ENCODE measurements around the gene TPSAB1.

TPSAB1 gene

DNA sequence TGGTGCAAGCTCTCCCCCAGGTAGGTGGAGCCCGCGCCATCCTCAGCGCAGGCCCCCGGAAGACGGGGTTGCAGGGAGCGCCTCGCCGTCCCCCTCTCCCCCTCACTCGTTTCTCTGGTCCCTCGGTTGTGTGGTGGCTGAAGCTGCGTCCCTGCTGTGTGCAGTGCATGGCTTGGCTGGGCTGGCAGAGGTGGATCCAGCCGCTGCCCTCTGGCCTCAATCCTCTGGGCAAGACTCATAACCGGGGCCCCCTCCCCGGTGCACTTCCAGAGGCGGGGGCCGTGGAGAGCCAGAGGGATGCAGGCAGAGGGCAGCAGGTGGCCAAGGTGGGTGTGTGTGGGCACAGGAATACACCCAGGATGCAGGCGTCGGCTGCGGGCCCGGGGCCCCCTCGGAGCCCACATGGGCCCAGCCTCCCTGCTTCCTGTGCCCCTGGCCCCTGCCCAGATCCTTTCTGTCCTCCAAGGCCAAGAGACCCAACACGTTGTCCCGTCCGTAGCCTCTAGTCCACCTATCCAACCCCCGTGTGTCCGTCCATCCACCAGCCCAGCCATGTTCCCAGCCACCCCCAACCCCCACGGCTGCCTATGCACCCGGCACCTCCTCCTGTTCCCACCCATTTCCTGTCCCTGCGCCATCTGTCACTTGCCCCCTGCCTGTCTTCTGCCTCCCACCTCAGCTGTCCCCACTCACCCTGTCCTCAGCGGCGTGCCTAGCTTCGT lies 24.8 kb upstream of the TPSAB1 start:
- Mint-ChIP-seq H3K27me3 (peaks cover 10% of the 10 kb centered on the region), H3K27ac (no peak overlapping the region), H3K36me3 (no peaks in the 10 kb centered on the region), H3K9me3 (no peaks in the 10 kb centered on the region), H3K4me3 (no peak overlapping the region), H3K4me1 (no peaks in the 10 kb centered on the region)
- DNase-seq (ENCODE audit: low spot score in 2 of 2): no peak
- ATAC-seq (ENCODE audit: low read depth): no peak

DNA sequence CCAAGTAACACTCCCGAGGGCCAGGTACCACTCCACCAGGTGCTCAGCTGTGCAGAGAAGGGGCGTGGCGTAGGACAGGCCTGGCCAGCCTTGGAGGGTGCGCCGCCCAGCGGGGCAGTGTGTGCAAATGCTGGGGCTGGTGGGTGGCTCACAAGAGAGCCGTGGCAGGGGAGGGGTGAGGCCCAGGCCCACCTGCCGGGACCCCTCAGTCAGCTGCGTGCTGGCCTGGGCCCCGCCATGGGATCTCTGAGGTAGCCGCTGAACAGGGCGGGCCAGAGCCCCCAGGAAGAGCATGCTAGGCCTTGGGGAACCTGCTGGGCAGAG lies 24.2 kb upstream of the TPSAB1 start:
- Mint-ChIP-seq H3K9me3 (no peaks in the 10 kb centered on the region), H3K4me3 (no peak overlapping the region), H3K27me3 (peaks cover 10% of the 10 kb centered on the region), H3K36me3 (no peaks in the 10 kb centered on the region), H3K27ac (no peak overlapping the region), H3K4me1 (no peaks in the 10 kb centered on the region)
- ATAC-seq (ENCODE audit: low read depth): no peak
- DNase-seq (ENCODE audit: low spot score in 2 of 2): no peak

DNA sequence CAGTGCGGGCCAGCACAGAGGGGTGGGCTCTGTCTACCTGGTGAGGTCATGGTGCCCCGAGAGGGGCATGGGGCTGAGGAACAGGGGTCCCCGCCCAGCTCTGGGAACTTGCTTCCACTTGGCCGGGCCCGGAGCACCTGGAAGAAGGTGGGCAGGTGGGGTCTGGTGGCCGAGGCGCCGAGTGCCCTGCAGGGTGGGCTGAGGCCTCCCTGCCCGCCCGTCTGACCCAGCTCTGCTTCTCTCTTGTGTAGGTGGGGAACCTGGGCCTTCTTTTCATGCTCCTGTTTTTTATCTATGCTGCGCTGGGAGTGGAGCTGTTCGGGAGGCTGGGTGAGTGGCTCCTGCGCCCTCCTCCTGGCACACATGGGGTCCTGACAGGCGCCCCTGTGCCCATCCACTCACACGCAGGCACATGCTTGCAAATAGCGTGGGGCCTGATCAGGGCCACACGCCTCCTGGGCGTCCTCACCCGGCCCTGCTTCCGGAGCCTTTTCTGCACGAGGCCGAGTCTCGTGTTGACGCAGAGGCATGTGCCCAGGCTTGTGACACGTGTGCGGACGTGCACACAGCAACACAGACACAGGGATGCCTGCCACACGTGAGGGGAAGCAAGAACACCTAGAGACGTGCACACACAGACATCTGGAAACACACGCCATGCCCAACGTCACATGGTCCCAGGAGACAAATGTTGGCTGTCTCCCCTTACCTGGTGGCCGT lies 23.7 kb upstream of the TPSAB1 start:
- Mint-ChIP-seq H3K27ac (no peak overlapping the region), H3K36me3 (no peaks in the 10 kb centered on the region), H3K4me3 (no peak overlapping the region), H3K4me1 (no peaks in the 10 kb centered on the region), H3K9me3 (no peaks in the 10 kb centered on the region), H3K27me3 (peaks cover 13% of the 10 kb centered on the region)
- no peak for DNase-seq (ENCODE audit: low spot score in 2 of 2)
- no peak for ATAC-seq (ENCODE audit: low read depth)

DNA sequence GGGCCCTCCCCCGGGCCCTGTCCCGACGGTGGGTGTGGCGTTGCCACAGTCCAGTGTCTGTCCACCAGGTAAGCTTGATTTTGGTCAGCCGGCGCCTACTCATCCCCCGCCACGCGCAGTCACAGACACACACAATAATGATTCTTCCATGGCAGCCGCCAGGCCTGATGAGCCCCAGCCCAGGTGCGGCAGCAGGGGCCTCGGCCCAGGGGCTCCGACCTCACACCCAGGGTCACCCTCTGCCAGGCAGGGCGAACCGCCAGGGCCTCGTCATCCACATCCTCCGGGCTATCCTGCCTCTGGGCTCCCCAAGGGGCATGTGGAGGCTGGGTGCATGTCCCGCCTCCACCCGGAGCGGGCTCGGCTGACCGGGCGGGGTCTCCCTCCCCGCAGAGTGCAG lies 23.0 kb upstream of the TPSAB1 start:
- Mint-ChIP-seq H3K27me3 (peaks cover 13% of the 10 kb centered on the region), H3K36me3 (no peaks in the 10 kb centered on the region), H3K27ac (no peak overlapping the region), H3K4me3 (no peak overlapping the region), H3K4me1 (no peaks in the 10 kb centered on the region), H3K9me3 (no peaks in the 10 kb centered on the region)
- no peak for ATAC-seq (ENCODE audit: low read depth)
- DNase-seq (ENCODE audit: low spot score in 2 of 2): no peak

DNA sequence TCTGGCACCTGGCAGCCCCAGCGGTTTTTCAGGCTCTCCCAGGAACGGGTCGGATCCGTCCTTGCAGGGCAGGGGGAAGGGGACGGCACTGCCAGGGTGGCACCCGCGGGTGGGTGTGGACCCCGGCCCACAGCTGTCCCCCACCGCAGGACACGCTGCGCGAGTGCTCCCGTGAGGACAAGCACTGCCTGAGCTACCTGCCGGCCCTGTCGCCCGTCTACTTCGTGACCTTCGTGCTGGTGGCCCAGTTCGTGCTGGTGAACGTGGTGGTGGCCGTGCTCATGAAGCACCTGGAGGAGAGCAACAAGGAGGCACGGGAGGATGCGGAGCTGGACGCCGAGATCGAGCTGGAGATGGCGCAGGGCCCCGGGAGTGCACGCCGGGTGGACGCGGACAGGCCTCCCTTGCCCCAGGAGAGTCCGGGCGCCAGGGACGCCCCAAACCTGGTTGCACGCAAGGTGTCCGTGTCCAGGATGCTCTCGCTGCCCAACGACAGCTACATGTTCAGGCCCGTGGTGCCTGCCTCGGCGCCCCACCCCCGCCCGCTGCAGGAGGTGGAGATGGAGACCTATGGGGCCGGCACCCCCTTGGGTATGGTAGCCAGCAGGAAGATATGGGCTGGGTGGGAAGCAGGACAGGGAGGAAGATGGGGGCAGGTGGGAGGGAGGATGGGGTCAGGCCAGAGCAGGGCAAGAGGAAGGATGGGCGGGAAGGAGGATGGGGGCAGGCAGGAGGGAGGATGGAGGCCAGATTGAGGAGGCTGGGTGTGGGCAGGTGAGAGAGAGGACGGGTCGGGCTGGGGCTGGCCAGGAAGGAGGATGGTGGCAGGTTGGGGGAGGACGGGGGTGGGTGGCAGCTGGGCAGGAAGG lies 22.2 kb upstream of the TPSAB1 start:
- H3K27ac Mint-ChIP-seq: no peak overlapping the region
- no peaks in the 10 kb centered on the region for H3K9me3 Mint-ChIP-seq
- ATAC-seq (ENCODE audit: low read depth): no peak
- DNase-seq (ENCODE audit: low spot score in 2 of 2): no peak
- no peaks in the 10 kb centered on the region for H3K36me3 Mint-ChIP-seq
- peaks cover 13% of the 10 kb centered on the region for H3K27me3 Mint-ChIP-seq
- no peaks in the 10 kb centered on the region for H3K4me1 Mint-ChIP-seq
- no peak overlapping the region for H3K4me3 Mint-ChIP-seq

DNA sequence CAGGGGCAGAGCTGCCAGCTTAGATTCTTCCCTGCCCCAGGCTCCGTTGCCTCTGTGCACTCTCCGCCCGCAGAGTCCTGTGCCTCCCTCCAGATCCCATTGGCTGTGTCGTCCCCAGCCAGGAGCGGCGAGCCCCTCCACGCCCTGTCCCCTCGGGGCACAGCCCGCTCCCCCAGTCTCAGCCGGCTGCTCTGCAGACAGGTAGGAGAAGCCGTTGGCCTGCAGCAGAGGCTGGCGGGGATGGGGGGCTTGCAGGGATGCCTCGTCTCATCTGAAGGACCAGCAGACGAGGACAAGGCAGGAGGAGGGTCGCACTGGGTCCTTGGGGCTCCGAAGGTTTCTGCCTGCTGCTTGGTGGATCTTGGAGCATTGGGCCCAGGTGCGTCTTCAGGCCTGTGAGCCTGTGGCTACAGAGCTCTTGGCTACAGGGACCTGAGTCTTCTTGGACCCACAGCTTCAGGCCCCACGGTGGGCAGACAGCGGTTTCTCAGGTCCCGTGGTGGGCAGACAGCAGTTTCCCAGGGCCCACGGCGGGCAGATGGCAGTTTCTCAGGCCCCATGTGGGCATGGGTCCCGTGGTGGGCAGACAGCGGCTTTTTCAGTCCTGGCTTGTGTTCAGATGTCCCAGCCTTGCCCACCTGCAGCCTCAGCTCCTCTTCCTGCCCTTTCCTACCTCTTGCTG lies 21.4 kb upstream of the TPSAB1 start:
- no peak for DNase-seq (ENCODE audit: low spot score in 2 of 2)
- no peaks in the 10 kb centered on the region for H3K4me1 Mint-ChIP-seq
- H3K27ac Mint-ChIP-seq: no peak overlapping the region
- H3K27me3 Mint-ChIP-seq: peaks cover 11% of the 10 kb centered on the region
- no peak for ATAC-seq (ENCODE audit: low read depth)
- H3K36me3 Mint-ChIP-seq: no peaks in the 10 kb centered on the region
- H3K9me3 Mint-ChIP-seq: no peaks in the 10 kb centered on the region
- H3K4me3 Mint-ChIP-seq: no peak overlapping the region

DNA sequence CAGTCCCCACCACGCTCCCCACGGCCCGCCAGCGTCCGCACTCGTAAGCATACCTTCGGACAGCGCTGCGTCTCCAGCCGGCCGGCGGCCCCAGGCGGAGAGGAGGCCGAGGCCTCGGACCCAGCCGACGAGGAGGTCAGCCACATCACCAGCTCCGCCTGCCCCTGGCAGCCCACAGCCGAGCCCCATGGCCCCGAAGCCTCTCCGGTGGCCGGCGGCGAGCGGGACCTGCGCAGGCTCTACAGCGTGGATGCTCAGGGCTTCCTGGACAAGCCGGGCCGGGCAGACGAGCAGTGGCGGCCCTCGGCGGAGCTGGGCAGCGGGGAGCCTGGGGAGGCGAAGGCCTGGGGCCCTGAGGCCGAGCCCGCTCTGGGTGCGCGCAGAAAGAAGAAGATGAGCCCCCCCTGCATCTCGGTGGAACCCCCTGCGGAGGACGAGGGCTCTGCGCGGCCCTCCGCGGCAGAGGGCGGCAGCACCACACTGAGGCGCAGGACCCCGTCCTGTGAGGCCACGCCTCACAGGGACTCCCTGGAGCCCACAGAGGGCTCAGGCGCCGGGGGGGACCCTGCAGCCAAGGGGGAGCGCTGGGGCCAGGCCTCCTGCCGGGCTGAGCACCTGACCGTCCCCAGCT lies 20.3 kb upstream of the TPSAB1 start:
- no peaks in the 10 kb centered on the region for H3K9me3 Mint-ChIP-seq
- H3K36me3 Mint-ChIP-seq: no peaks in the 10 kb centered on the region
- DNase-seq (ENCODE audit: low spot score in 2 of 2): no peak
- no peak overlapping the region for H3K27ac Mint-ChIP-seq
- ATAC-seq (ENCODE audit: low read depth): no peak
- H3K4me1 Mint-ChIP-seq: no peaks in the 10 kb centered on the region
- peaks cover 8% of the 10 kb centered on the region for H3K27me3 Mint-ChIP-seq
- H3K4me3 Mint-ChIP-seq: no peak overlapping the region

DNA sequence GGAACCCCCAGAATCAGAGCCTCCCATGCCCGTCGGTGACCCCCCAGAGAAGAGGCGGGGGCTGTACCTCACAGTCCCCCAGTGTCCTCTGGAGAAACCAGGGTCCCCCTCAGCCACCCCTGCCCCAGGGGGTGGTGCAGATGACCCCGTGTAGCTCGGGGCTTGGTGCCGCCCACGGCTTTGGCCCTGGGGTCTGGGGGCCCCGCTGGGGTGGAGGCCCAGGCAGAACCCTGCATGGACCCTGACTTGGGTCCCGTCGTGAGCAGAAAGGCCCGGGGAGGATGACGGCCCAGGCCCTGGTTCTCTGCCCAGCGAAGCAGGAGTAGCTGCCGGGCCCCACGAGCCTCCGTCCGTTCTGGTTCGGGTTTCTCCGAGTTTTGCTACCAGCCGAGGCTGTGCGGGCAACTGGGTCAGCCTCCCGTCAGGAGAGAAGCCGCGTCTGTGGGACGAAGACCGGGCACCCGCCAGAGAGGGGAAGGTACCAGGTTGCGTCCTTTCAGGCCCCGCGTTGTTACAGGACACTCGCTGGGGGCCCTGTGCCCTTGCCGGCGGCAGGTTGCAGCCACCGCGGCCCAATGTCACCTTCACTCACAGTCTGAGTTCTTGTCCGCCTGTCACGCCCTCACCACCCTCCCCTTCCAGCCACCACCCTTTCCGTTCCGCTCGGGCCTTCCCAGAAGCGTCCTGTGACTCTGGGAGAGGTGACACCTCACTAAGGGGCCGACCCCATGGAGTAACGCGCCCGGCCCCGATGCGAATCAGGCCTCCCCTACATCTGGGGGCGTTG lies 19.5 kb upstream of the TPSAB1 start:
- no peak overlapping the region for H3K27ac Mint-ChIP-seq
- H3K4me3 Mint-ChIP-seq: no peak overlapping the region
- no peaks in the 10 kb centered on the region for H3K36me3 Mint-ChIP-seq
- no peaks in the 10 kb centered on the region for H3K4me1 Mint-ChIP-seq
- DNase-seq (ENCODE audit: low spot score in 2 of 2): no peak
- no peaks in the 10 kb centered on the region for H3K9me3 Mint-ChIP-seq
- H3K27me3 Mint-ChIP-seq: peaks cover 6% of the 10 kb centered on the region
- no peak for ATAC-seq (ENCODE audit: low read depth)

DNA sequence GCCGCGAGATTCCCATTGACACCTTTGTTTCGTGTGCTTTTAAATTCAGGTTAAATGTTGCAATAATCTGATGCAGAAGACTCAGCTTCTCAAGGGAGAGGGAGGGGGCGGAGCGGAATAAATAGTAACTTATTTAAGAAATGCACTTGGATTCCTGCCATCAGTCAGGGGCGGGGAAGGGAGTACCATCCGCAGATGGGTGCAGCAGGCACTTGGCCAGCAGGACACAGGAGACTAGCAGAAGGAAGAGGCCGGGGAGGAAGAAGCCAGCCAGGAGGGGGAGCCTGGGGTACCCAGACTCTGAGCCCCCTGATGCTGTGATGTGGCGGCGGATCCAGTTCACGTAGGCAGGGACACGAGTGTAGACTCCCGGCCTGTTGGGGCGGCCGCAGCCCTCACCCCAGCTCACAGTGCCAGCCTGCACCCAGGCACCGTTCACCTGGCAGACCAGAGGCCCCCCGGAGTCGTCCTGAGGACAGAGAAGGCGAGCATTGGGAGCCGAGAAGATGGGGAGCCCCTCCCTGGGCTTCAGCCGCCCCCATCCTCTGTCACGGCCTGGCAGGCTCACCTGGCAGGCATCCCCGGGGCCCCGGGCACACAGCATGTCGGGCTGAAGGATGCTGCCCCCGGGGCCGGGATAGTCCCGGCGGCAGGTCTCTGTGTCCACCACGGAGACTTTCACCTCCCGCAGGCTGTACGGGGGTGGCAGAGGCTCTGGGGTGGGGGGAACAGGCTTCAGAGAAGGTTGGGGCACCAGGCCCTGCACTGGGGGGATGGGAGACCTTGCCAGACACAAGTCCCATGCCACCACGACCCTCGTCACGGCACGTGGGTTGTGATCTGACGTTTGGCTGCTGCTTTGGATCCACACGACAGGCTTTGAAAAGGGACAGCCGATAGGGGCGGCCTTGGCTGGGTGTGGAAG lies 18.6 kb upstream of the TPSAB1 start:
- H3K27ac Mint-ChIP-seq: no peak overlapping the region
- ATAC-seq (ENCODE audit: low read depth) (no peak), DNase-seq (ENCODE audit: low spot score in 2 of 2) (no peak)
- no peaks in the 10 kb centered on the region for H3K4me1 Mint-ChIP-seq
- no peaks in the 10 kb centered on the region for H3K9me3 Mint-ChIP-seq
- H3K36me3 Mint-ChIP-seq: no peaks in the 10 kb centered on the region
- peaks cover 5% of the 10 kb centered on the region for H3K27me3 Mint-ChIP-seq
- H3K4me3 Mint-ChIP-seq: no peak overlapping the region

DNA sequence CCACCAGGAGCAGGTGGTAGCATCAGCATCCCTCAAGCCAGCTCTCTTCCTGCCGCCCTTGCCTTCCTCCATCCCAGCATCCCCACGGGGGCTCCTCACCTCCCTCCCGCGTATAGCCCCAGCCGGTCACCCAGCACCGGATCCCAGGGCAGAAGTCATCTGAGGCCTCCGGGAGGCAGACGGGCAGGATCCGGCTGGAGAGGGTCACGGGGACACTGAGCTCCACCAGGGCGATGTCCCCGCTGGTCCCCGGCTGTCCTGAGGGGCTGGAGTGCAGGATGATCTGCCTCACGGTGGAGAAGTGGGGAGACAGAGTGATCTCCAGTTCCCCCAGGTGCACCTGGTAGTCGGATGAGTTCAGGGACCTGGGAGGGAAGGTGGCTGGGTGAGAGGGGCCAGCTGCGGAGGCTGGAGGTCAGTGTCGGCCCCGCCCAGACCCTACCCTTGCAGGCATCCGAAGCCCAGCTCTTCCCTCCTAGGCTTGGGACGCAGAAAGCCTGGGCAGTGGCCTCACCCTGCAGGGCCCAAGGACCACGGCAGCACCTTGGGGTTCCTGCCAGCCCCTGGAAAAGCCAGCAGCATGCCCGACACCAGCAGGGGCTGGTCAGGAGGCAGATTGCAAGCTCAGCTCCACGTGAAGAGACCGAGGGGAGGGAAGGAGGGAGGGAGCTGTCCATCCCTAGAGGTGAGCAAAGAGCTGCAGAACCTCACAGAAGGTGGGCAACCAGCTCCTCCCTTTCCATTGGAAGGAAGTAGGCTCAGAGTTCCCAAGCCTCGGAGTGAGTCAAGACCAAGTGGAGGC lies 17.8 kb upstream of the TPSAB1 start:
- DNase-seq (ENCODE audit: low spot score in 2 of 2) (no peak), ATAC-seq (ENCODE audit: low read depth) (no peak)
- H3K4me1 Mint-ChIP-seq: no peaks in the 10 kb centered on the region
- no peaks in the 10 kb centered on the region for H3K36me3 Mint-ChIP-seq
- H3K27me3 Mint-ChIP-seq: peaks cover 7% of the 10 kb centered on the region
- no peak overlapping the region for H3K27ac Mint-ChIP-seq
- H3K4me3 Mint-ChIP-seq: no peak overlapping the region
- H3K9me3 Mint-ChIP-seq: no peaks in the 10 kb centered on the region

DNA sequence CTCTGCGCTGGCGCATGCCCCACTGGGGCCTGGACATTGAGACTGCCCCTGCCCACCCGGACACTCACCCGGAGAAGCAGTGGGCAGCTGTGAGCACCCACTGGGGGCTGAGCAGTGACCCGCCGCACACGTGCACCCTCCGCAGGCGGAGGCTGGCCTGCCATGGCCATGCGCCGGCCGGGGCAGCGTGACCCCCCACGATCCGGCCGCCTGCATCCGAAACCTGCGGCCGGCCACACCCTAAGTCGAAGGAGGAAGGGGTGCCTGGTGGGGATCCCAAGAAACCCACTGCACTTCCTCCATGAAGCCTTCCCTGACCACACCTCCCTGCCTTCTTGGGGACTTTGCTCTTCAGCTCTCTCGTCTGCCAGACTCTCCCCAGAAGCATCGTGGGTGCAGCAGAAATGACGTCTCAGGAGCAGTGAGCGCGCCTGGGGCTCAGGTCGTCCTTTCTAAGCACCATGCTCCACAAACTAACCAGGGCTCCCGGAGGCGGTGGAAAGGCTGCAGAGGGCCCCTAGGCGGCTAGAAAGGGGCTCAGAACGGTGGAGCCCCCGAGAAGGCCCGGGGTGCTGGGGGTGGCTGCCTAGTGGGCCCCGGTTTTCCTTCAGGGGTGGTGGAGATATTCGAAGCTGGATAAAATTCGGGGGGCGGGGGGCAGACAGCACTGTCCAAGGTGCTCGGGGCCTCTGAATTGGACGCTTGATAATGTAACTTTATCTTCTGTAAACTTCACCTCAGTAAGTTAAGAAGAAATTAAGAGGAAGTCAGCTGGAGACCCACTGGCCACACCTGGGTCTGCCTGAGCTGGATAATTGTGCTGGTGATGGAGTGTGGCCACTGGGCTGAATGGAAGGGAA lies 16.9 kb upstream of the TPSAB1 start:
- Mint-ChIP-seq H3K27me3 (peaks cover 9% of the 10 kb centered on the region), H3K9me3 (no peaks in the 10 kb centered on the region), H3K4me3 (no peak overlapping the region), H3K27ac (no peak overlapping the region), H3K4me1 (no peaks in the 10 kb centered on the region), H3K36me3 (no peaks in the 10 kb centered on the region)
- DNase-seq (ENCODE audit: low spot score in 2 of 2) (no peak), ATAC-seq (ENCODE audit: low read depth) (no peak)
